Activated CD4-positive, alpha-beta T cell treated with anti-CD3 and anti-CD28 coated beads for 24 hours (primary cell): ENCODE measurements around the gene PRR15L.
"Not testable (repeated sequence)": the region's sequence is repeated elsewhere in the genome, so short reads cannot be mapped to it uniquely, and the experiment has no call there.

ENCODE experiments used
- DNase-seq, 2 donors: peaks; one replicate each; pipeline ENCODE4 v3.0.0-alpha.2; 2020; ENCODE audit warnings: low read depth in 2 of 2

PRR15L gene

GRCh38 chr17:47988445-47988844, 30.8 kb upstream of the PRR15L start:
- not testable (repeated sequence) for DNase-seq

GRCh38 chr17:47987240-47987835, 29.7 kb upstream of the PRR15L start:
- no peak for DNase-seq

- no peak for DNase-seq
Observed at GRCh38 chr17:47986520-47986919, 28.8 kb upstream of the PRR15L start.

GRCh38 chr17:47983492-47984223, 26.0 kb upstream of the PRR15L start:
- no peak for DNase-seq

- DNase-seq, result no peak
Observed at GRCh38 chr17:47982645-47983390, 25.1 kb upstream of the PRR15L start.

GRCh38 chr17:47982091-47982617, 24.5 kb upstream of the PRR15L start:
- DNase-seq, result no peak

- DNase-seq, result no peak
Observed at GRCh38 chr17:47981462-47981861, 23.8 kb upstream of the PRR15L start.

GRCh38 chr17:47980541-47980940, 22.9 kb upstream of the PRR15L start:
- DNase-seq, result no peak

- peak; percentile 18 to 20 for DNase-seq
Observed at GRCh38 chr17:47978324-47978723, 20.6 kb upstream of the PRR15L start.

- no peak for DNase-seq
Observed at GRCh38 chr17:47975823-47976205, 18.1 kb upstream of the PRR15L start.

- DNase-seq, result no peak
Observed at GRCh38 chr17:47975189-47975822, 17.6 kb upstream of the PRR15L start.

GRCh38 chr17:47973541-47973940, 15.9 kb upstream of the PRR15L start:
- DNase-seq, result no peak

- peak; percentile 99 to 100 for DNase-seq
Observed at GRCh38 chr17:47970725-47971499, 13.2 kb upstream of the PRR15L start, which contains the start of gene CDK5RAP3. Gene CDK5RAP3, plus strand, starts transcription at chr17:47971113. Its CDS starts 34 bp downstream, at chr17:47971147.

GRCh38 chr17:47969930-47970724, 12.4 kb upstream of the PRR15L start:
- DNase-seq, result no peak

- DNase-seq, result no peak
Observed at GRCh38 chr17:47968836-47969235, 11.2 kb upstream of the PRR15L start.

GRCh38 chr17:47967607-47968252, 10.0 kb upstream of the PRR15L start:
- DNase-seq, result no peak

GRCh38 chr17:47966079-47966519, 8.4 kb upstream of the PRR15L start:
- DNase-seq, result no peak

- DNase-seq, result no peak
Observed at GRCh38 chr17:47964856-47965255, 7.2 kb upstream of the PRR15L start.

GRCh38 chr17:47962901-47963300, 5.2 kb upstream of the PRR15L start:
- no peak for DNase-seq

GRCh38 chr17:47961406-47961805, 3.7 kb upstream of the PRR15L start:
- DNase-seq, result no peak
